ENCODE results near the gene PAK4.
"Not testable (repeated sequence)": the region's sequence is repeated elsewhere in the genome, so short reads cannot be mapped to it uniquely, and the experiment has no call there.

The PAK4 gene

DNA sequence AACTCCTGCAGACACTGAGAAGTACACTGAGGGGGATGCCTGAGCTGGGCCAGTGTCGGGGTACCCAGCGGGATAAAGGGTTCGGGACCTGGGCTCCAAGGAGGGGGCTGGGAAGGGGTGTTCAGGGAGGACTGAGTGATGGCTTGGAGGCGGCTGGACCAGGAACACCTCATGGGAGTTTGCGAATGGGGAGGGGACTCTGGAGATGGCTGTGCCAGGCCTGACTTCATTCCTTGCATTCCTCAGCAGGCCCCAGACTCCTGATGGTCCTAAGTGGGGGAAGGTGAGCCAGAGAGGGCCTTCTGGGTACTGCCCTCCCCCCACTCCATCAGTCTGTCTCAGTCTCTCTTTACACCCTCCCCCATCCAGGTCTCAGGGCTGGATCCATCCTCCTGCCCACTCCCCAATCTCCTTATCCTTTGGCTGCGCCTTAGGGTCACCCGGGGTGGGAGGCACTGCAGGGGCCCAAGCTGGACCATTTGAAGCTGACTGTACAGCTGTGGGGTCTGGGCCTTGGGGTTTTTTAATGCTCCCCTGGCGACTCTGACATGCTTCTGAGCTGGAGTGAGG, 13.8 kb downstream of the PAK4 start:
- H3K4me3 ChIP-seq (ENCODE audit: low read depth, low read length): no peak overlapping the region
- TF ChIP-seq, protein P1, sequence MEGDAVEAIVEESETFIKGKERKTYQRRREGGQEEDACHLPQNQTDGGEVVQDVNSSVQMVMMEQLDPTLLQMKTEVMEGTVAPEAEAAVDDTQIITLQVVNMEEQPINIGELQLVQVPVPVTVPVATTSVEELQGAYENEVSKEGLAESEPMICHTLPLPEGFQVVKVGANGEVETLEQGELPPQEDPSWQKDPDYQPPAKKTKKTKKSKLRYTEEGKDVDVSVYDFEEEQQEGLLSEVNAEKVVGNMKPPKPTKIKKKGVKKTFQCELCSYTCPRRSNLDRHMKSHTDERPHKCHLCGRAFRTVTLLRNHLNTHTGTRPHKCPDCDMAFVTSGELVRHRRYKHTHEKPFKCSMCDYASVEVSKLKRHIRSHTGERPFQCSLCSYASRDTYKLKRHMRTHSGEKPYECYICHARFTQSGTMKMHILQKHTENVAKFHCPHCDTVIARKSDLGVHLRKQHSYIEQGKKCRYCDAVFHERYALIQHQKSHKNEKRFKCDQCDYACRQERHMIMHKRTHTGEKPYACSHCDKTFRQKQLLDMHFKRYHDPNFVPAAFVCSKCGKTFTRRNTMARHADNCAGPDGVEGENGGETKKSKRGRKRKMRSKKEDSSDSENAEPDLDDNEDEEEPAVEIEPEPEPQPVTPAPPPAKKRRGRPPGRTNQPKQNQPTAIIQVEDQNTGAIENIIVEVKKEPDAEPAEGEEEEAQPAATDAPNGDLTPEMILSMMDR (IDR thresholded peaks at IDR 0.05; ENCODE audit: low read depth, low read length): no peak

- no peak overlapping the region for H3K4me3 ChIP-seq (ENCODE audit: low read depth, low read length)
- TF ChIP-seq, protein P1 (IDR thresholded peaks at IDR 0.05; ENCODE audit: low read depth, low read length): no peak
Measured at GRCh38 chr19:39139971-39140453, 14.4 kb downstream of the PAK4 start.

DNA sequence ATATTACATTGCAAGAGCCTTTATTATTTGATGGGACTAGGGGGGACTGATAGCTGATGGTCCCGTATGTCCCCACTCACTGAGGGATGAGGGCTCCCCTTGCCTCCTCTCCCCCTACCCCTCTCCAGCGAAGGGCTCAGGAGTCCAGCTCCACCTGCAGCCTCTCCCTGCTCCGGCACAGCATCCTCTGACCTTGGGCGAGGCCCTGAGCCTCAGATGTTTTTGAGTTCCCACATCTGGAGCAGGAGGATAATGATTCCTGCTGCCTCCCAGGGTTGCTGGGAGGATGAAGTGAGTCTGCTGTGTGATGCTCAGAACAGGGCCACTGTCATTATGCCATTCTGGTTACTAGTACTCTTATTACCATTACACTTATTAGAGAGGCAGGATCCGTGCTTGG, 15.0 kb downstream of the PAK4 start:
- no peak overlapping the region for H3K4me3 ChIP-seq (ENCODE audit: low read depth, low read length)
- TF ChIP-seq, protein P1 (IDR thresholded peaks at IDR 0.05; ENCODE audit: low read depth, low read length): no peak

- H3K4me3 ChIP-seq (ENCODE audit: low read depth, low read length): no peak overlapping the region
- TF ChIP-seq, protein P1 (IDR thresholded peaks at IDR 0.05; ENCODE audit: low read depth, low read length): no peak
Measured at GRCh38 chr19:39141929-39142328, 16.3 kb downstream of the PAK4 start.

DNA sequence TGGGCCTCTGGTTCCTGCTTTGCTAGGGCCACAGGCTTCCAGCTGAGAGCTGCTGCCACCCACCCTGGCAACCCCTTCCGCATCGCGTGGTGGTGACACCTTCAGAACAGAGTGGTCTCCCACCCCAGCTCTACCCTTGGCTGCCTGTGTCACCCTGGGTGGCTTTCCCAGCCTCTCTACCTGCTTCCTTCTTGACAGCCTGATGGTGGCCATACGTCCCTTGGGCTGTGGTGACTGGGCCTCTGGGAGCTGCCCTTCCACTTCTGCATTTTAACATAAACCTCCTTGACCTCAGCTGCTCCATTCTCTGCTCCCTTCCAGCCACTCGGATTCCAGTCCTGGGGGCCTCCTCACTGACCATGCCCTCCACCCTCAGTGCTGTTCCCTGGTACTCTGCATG, 17.0 kb downstream of the PAK4 start:
- H3K4me3 ChIP-seq (ENCODE audit: low read depth, low read length): no peak overlapping the region
- TF ChIP-seq, protein P1 (IDR thresholded peaks at IDR 0.05; ENCODE audit: low read depth, low read length): no peak

- not testable (repeated sequence) for H3K4me3 ChIP-seq (ENCODE audit: low read depth, low read length)
Measured at GRCh38 chr19:39143757-39144289, 18.2 kb downstream of the PAK4 start.

DNA sequence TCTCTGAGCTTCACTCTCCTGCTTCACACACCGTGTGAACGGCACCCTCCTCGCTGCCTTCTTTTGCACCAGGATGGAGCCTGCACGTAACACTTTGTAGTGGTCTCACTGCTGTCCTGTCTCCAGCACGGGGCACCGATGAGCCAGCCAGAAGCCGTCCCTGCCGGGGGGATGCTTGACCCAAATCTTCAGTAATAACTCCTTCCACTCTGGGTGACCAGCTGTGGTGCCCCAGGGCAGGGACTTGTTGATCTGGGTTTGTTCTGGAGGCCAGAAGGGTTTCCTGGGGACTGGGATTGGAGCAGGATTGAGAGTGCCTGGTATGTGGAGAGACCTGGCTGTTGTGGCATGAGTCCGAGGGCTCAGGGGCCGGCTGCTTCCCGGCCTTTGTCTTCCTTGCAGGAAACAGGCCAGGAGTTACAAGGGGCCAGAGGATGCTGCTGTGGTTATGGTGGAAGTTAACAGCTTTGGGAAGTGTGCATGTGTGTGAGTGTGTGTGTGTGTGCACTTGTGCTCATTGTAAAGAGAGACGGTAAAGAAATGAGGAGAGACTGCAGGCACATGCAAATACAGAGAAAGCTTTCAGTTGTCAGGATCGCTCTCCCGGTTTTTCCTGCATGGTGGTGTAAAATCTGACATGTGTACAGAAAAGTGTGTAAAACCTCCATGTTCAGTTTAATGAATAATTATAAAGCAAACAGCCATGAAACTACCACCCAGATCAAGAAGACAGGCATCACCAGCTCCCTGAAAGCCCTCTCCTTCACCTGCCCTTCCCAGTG, 18.9 kb downstream of the PAK4 start:
- H3K4me3 ChIP-seq (ENCODE audit: low read depth, low read length): no peak overlapping the region
- TF ChIP-seq, protein P1 (IDR thresholded peaks at IDR 0.05; ENCODE audit: low read depth, low read length): no peak

All from WI38 (cell line).